Endodermal cell (in vitro differentiated cells): ENCODE measurements around the gene ZNF559. TPM values are rescaled to one million over a fixed set of nuclear protein-coding genes. Genes with fewer than 3 reads are reported as not detected.

ENCODE experiments used
- DNase-seq: peaks from one replicate; pipeline ENCODE4 v3.0.0-alpha.2; 2017
- H3K27ac ChIP-seq: 2 replicates; pipeline ENCODE4 v1.5.1; 2013; ENCODE audit warnings: mild to moderate bottlenecking, low read depth, low read length, moderate library complexity
- H3K27me3 ChIP-seq: 2 replicates; pipeline ENCODE4 v1.6.1; 2013; ENCODE audit warnings: mild to moderate bottlenecking, low read length, moderate library complexity; ENCODE audit not compliant: insufficient read depth, control insufficient read depth, poor library complexity, severe bottlenecking
- H3K36me3 ChIP-seq: 2 replicates; pipeline ENCODE4 v1.7.0; 2013; ENCODE audit warnings: mild to moderate bottlenecking, low read length, moderate library complexity; ENCODE audit not compliant: control insufficient read depth, insufficient read depth
- H3K4me1 ChIP-seq: one replicate; pipeline ENCODE4 v1.7.0; 2013; ENCODE audit warnings: low read length; ENCODE audit not compliant: control insufficient read depth, insufficient read depth
- H3K4me3 ChIP-seq: 2 replicates; pipeline ENCODE4 v1.5.1; 2013; ENCODE audit warnings: mild to moderate bottlenecking, low read length, moderate library complexity
- H3K9ac ChIP-seq: 2 replicates; pipeline ENCODE4 v1.6.1; 2013; ENCODE audit warnings: mild to moderate bottlenecking, low read length, moderate library complexity; ENCODE audit not compliant: poor library complexity, severe bottlenecking; ENCODE audit errors: extremely low read depth
- H3K9me3 ChIP-seq: 2 replicates; pipeline ENCODE4 v1.6.1; 2013; ENCODE audit warnings: mild to moderate bottlenecking, low read length, moderate library complexity; ENCODE audit not compliant: control insufficient read depth
- H3K27ac Mint-ChIP-seq: 2 replicates; pipeline ENCODE4 v1.8.0; 2020; ENCODE audit warnings: mixed read lengths
- H3K27me3 Mint-ChIP-seq: 2 replicates; pipeline ENCODE4 v1.8.0; 2021; ENCODE audit warnings: mild to moderate bottlenecking, mixed read lengths; ENCODE audit not compliant: insufficient read depth
- H3K36me3 Mint-ChIP-seq: 2 replicates; pipeline ENCODE4 v1.8.0; 2020; ENCODE audit warnings: low read depth, mixed read lengths
- H3K4me1 Mint-ChIP-seq: 2 replicates; pipeline ENCODE4 v1.8.0; 2020; ENCODE audit warnings: mixed read lengths
- H3K4me3 Mint-ChIP-seq: 2 replicates; pipeline ENCODE4 v1.8.0; 2020; ENCODE audit warnings: mild to moderate bottlenecking, moderate library complexity, mixed read lengths
- H3K9me3 Mint-ChIP-seq: 2 replicates; pipeline ENCODE4 v1.8.0; 2020; ENCODE audit warnings: mild to moderate bottlenecking, mixed read lengths
- WGBS, 2 experiments: methylation state at CpG; one replicate each; pipeline versions ENCODE4 v1.1.5 to v1.1.7; 2013; ENCODE audit warnings: missing lambda C conversion rate in 2 of 2, mixed read lengths in 1 of 2; ENCODE audit not compliant: insufficient coverage in 1 of 2, insufficient read length in 1 of 2; 5-methylcytosine and 5-hydroxymethylcytosine counted together
- total RNA-seq, 2 donors: library from RNA; stranded (reverse); fragmentation: NEBNext Ultra II Directional in 1 of 2; extraction: Animal tissue kit (Norgen Biotek cat#: 25700) in 1 of 2; gene quantifications; 2 replicates in 1 of 2; 3 replicates in 1 of 2; pipeline ENCODE4 v1.2.1, GENCODE V29; 2021
- TF ChIP-seq, protein P1 (sequence below): fragments of 200-600 bp; sonication (generic); conservative IDR thresholded peaks from 2 replicates; pipeline ENCODE4 v1.5.0; 2021; ENCODE audit warnings: antibody characterized with exemption, mild to moderate bottlenecking

Gene ZNF559
- total RNA-seq, 2 donors from 2014 or later: 18.1 to 27.0 TPM

DNA sequence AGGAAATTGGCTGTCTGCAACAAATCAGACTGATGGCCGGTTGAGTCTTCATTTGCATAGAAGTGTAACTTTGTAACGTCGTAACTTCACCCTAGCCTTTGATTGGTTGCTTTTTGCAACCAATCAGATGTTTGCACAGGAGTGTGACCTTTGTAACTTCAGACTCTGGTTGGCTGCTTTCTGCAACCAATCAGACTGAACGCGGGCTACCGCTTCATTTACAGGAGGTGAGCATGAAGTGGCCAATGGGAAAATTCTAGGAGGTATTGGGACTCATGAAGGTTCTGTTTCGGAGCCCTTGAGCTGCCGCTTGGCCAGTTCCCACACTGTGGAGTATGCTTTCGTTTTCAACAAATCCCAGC, 441 bp upstream of the ZNF559 start:
- H3K27me3 ChIP-seq: no peaks in the 10 kb centered on the region
- no peaks in the 10 kb centered on the region for H3K4me1 Mint-ChIP-seq
- H3K9me3 ChIP-seq: peaks cover 56% of the 10 kb centered on the region
- H3K9me3 Mint-ChIP-seq: peaks cover 88% of the 10 kb centered on the region
- peaks cover 33% of the 10 kb centered on the region for H3K36me3 ChIP-seq
- 43 to 69% methylated on average over 8 to 9 of the region's 9 CpGs for WGBS, 2 experiments
- no peak for DNase-seq
- H3K36me3 Mint-ChIP-seq: peaks cover 41% of the 10 kb centered on the region
- H3K27me3 Mint-ChIP-seq: peaks cover 8% of the 10 kb centered on the region
- H3K27ac Mint-ChIP-seq: peak overlapping the region; percentile 92
- peak overlapping the region; percentile 73 for H3K4me3 Mint-ChIP-seq
- H3K27ac ChIP-seq: peak overlapping the region; percentile 64
- TF ChIP-seq, protein P1, sequence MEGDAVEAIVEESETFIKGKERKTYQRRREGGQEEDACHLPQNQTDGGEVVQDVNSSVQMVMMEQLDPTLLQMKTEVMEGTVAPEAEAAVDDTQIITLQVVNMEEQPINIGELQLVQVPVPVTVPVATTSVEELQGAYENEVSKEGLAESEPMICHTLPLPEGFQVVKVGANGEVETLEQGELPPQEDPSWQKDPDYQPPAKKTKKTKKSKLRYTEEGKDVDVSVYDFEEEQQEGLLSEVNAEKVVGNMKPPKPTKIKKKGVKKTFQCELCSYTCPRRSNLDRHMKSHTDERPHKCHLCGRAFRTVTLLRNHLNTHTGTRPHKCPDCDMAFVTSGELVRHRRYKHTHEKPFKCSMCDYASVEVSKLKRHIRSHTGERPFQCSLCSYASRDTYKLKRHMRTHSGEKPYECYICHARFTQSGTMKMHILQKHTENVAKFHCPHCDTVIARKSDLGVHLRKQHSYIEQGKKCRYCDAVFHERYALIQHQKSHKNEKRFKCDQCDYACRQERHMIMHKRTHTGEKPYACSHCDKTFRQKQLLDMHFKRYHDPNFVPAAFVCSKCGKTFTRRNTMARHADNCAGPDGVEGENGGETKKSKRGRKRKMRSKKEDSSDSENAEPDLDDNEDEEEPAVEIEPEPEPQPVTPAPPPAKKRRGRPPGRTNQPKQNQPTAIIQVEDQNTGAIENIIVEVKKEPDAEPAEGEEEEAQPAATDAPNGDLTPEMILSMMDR: no peak
- peak overlapping the region; percentile 67 for H3K9ac ChIP-seq
- H3K4me3 ChIP-seq: peak overlapping the region; percentile 91
- H3K4me1 ChIP-seq: no peaks in the 10 kb centered on the region

DNA sequence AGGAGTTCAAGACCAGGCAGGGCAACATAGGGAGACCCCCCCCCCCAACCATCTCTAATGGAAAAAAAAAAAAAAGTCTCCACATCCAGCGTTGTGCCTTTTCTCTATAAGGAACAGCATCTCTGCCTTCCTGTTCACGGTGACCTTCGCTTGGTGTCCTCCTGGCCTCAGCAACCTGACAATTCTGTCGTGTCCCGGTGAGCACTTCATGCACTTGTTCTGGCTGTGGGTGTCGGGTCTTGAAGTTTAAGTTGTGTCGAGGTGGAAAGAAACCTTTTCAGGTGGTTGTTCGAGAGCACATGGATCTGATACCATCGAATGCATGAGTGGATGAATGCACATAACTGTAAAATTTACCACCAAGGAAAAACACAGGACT, 594 bp downstream of the ZNF559 start:
- H3K27ac ChIP-seq: peak overlapping the region; percentile 72
- no peaks in the 10 kb centered on the region for H3K27me3 ChIP-seq
- peaks cover 67% of the 10 kb centered on the region for H3K9me3 ChIP-seq
- Mint-ChIP-seq H3K27ac (peak overlapping the region; percentile 92), H3K4me3 (peak overlapping the region; percentile 73), H3K9me3 (peaks cover 88% of the 10 kb centered on the region), H3K36me3 (peaks cover 51% of the 10 kb centered on the region), H3K27me3 (peaks cover 8% of the 10 kb centered on the region), H3K4me1 (no peaks in the 10 kb centered on the region)
- WGBS, 2 experiments: 63 to 100% methylated on average over 2 to 9 of the region's 9 CpGs
- no peaks in the 10 kb centered on the region for H3K4me1 ChIP-seq
- peak overlapping the region; percentile 91 for H3K4me3 ChIP-seq
- H3K36me3 ChIP-seq: peaks cover 42% of the 10 kb centered on the region
- H3K9ac ChIP-seq: peak overlapping the region; percentile 67
- no peak for DNase-seq
- TF ChIP-seq, protein P1: no peak

DNA sequence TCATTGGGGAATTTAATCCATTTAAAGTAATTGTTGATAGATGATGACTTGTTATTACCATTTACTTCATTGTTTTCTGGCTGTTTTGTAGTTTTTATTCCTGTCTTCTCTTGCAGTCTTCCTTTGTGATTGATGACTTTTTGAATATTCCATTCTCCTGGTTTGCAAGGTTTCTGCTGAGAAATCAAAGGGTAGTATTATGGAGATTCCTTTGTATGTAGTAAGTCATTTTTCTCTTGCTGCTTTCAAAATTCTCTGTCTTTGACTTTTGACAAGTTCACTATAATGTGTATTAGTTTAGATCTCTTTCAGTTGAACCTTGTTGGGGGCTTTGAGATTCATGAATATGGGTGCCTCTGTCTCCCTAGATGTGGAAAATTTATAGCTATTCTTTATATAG, 6.0 kb downstream of the ZNF559 start:
- Mint-ChIP-seq H3K36me3 (peaks cover 93% of the 10 kb centered on the region), H3K27ac (no peak overlapping the region), H3K27me3 (no peaks in the 10 kb centered on the region), H3K9me3 (peaks cover 94% of the 10 kb centered on the region), H3K4me1 (no peaks in the 10 kb centered on the region), H3K4me3 (no peak overlapping the region)
- peaks cover 99% of the 10 kb centered on the region for H3K9me3 ChIP-seq
- no peak for DNase-seq
- H3K4me1 ChIP-seq: no peaks in the 10 kb centered on the region
- H3K27me3 ChIP-seq: no peaks in the 10 kb centered on the region
- peak overlapping the region; percentile 55 for H3K4me3 ChIP-seq
- H3K36me3 ChIP-seq: peaks cover 82% of the 10 kb centered on the region
- TF ChIP-seq, protein P1: no peak
- no peak overlapping the region for H3K27ac ChIP-seq
- H3K9ac ChIP-seq: no peak overlapping the region
